K562 (cell line): ENCODE measurements around the gene EGLN1. TPM values are rescaled to one million over a fixed set of nuclear protein-coding genes. Genes with fewer than 3 reads are reported as not detected.

Experiments
- ARNT ChIP-seq, 2 experiments: fragments of 450-650 bp; IDR thresholded peaks; 2 replicates each; pipeline ENCODE4 v1.6.1; 2016; ENCODE audit warnings: mild to moderate bottlenecking in 1 of 2
- FOXA3 ChIP-seq, 2 experiments: fragments of 450-650 bp in 1 of 2; sonication (generic) in 1 of 2; formaldehyde crosslinking; IDR thresholded peaks in 1 of 2; conservative IDR thresholded peaks in 1 of 2; 2 replicates each; pipeline versions ENCODE4 v1.4.0 to v1.8.0; 2020 to 2022; ENCODE audit warnings: mild to moderate bottlenecking in 2 of 2, missing genetic modification reagents in 1 of 2
- GABPB1 ChIP-seq: sonication (generic); formaldehyde crosslinking; IDR thresholded peaks from 2 replicates; pipeline ENCODE4 v1.8.0; 2022; ENCODE audit warnings: mild to moderate bottlenecking, missing genetic modification reagents
- GATA2 ChIP-seq: sonication (generic); formaldehyde crosslinking; IDR thresholded peaks from 2 replicates; pipeline ENCODE4 v1.4.0; 2020; ENCODE audit warnings: mild to moderate bottlenecking, missing genetic modification reagents
- HDAC3 ChIP-seq: fragments of 450-650 bp; IDR thresholded peaks from 2 replicates; pipeline ENCODE4 v1.6.1; 2018; ENCODE audit warnings: borderline replicate concordance, mild to moderate bottlenecking, moderate library complexity; ENCODE audit not compliant: partially characterized antibody
- KLF10 ChIP-seq: fragments of 250-450 bp; sonication (Bioruptor Pico); IDR thresholded peaks from 2 replicates; pipeline ENCODE4 v1.6.1; 2021; ENCODE audit warnings: matching md5 sums
- PHF20 ChIP-seq: fragments of 450-650 bp; IDR thresholded peaks from 2 replicates; pipeline ENCODE4 v1.6.1; 2018; ENCODE audit not compliant: partially characterized antibody
- PRPF4 ChIP-seq: fragments of 200-400 bp; formaldehyde crosslinking; IDR thresholded peaks from one replicate; pipeline ENCODE4 v1.6.1; 2017; ENCODE audit warnings: low read length, low read depth, mild to moderate bottlenecking; ENCODE audit not compliant: insufficient read depth, poor library complexity, severe bottlenecking
- SLC30A9 ChIP-seq: fragments of 250-450 bp; sonication (Bioruptor Pico); IDR thresholded peaks from 2 replicates; pipeline ENCODE4 v1.8.0; 2022; ENCODE audit warnings: mild to moderate bottlenecking, moderate library complexity
- TOE1 ChIP-seq, 2 experiments: fragments of 450-650 bp in 1 of 2; sonication (generic) in 1 of 2; formaldehyde crosslinking in 1 of 2; IDR thresholded peaks; 2 replicates each; pipeline versions ENCODE4 v1.7.1 to v1.8.0; 2016 to 2022; ENCODE audit warnings: borderline replicate concordance in 2 of 2, mild to moderate bottlenecking in 2 of 2, antibody characterized with exemption in 1 of 2, inconsistent platforms in 1 of 2, low read depth in 1 of 2, missing genetic modification reagents in 1 of 2, moderate library complexity in 1 of 2
- XRCC3 ChIP-seq: fragments of 450-650 bp; IDR thresholded peaks from 2 replicates; pipeline ENCODE4 v1.6.1; 2017; ENCODE audit warnings: mild to moderate bottlenecking, moderate library complexity
- ZEB2 ChIP-seq: fragments of 450-650 bp; IDR thresholded peaks from 2 replicates; pipeline ENCODE4 v1.6.1; 2016
- ZZZ3 ChIP-seq: fragments of 450-650 bp; IDR thresholded peaks from 2 replicates; pipeline ENCODE4 v1.6.1; 2016; ENCODE audit warnings: antibody characterized with exemption, mild to moderate bottlenecking, moderate library complexity
- polyA plus RNA-seq, 8 experiments: library from polyadenylated mRNA; depleted of rRNA in 4 of 8; stranded (reverse) in 5 of 8; unstranded in 3 of 8; fragments of >200 nt; fragmentation: Nextera tagmentation in 2 of 8; fragmentation: Illumina TruSeq in 1 of 8; extraction: Ambion mirVana in 2 of 8; extraction: Trizol in 1 of 8; gene quantifications; 2 replicates each; pipeline versions ENCODE4 v1.2.1 to v1.2.3, GENCODE V29; 2011 to 2014; ENCODE audit warnings: inconsistent platforms in 1 of 8, missing spikeins in 1 of 8
- total RNA-seq, 7 experiments: library from RNA; depleted of rRNA in 6 of 7; stranded (reverse); fragments of >200 nt in 6 of 7; fragmentation: Illumina TruSeq in 2 of 7; extraction: Trizol in 2 of 7; gene quantifications; 2 replicates each; pipeline versions ENCODE4 v1.2.1 to v1.2.3, GENCODE V29; 2011 to 2021; ENCODE audit warnings: low replicate concordance in 1 of 7
- TF ChIP-seq, protein P1 (sequence below): fragments of 200-800 bp; sonication (Bioruptor generic); IDR thresholded peaks from 2 replicates; pipeline ENCODE4 v1.6.1; 2017; ENCODE audit warnings: missing genetic modification characterization, missing compliant biosample characterization
- TF ChIP-seq, protein P2 (sequence below), 2 experiments: fragments of 450-650 bp; formaldehyde crosslinking in 1 of 2; IDR thresholded peaks; 2 replicates each; pipeline versions ENCODE4 v1.4.0 to v1.6.1; 2014 to 2020; ENCODE audit warnings: mild to moderate bottlenecking in 2 of 2, borderline replicate concordance in 1 of 2, low read depth in 1 of 2
- TF ChIP-seq, protein P3 (sequence below): fragments of 250-450 bp; sonication (Bioruptor Pico); IDR thresholded peaks from 2 replicates; pipeline ENCODE4 v1.8.0; 2021; ENCODE audit warnings: mild to moderate bottlenecking, moderate library complexity

Gene EGLN1
- total and polyA plus RNA-seq, 9 of the 15 experiments (the other 6 are each of a cell fraction or from before 2014, with no cell fraction given): 5.2 to 54.3 (median 24.6) TPM

DNA sequence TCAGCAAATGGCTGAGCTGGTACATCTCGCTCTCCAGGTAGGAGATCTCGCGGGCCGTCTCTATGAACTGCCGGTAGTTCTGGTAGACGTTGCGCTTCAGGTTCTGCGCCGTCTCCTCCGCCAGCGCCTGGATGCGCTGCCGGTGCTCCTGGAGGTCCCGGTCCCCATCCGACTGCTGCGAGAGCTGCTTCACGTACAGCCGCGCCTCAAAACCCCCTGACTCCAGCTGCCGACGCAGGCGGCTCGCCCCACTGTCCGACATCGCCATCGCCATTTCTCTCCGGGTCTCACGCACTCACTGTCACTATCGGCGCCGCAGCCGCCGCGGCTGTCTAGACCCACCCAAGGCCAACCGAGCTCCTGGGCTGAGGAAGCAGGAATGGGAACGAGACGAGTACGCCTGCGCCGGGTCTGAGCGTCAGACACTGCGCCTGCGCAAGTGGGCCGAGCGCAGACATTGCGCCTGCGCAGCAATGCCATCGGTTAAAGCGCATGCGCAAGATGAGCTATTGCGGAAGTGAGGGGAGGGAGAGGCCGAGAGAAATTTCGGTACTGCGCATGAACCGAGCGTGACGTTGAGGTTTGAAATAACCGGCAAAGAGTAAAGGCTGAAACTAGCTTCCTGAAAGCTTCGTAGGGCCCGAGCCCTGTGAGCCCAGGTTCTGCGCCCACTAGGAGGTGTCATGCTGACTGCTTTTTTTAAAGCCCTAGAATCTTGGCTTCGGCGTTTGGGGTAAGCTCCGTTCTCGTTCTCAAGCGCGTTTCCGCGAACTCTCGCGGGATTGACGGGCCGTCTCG, 84.4 kb downstream of the EGLN1 start, which contains the start of gene EXOC8 (continued):
- TF ChIP-seq, protein P1, sequence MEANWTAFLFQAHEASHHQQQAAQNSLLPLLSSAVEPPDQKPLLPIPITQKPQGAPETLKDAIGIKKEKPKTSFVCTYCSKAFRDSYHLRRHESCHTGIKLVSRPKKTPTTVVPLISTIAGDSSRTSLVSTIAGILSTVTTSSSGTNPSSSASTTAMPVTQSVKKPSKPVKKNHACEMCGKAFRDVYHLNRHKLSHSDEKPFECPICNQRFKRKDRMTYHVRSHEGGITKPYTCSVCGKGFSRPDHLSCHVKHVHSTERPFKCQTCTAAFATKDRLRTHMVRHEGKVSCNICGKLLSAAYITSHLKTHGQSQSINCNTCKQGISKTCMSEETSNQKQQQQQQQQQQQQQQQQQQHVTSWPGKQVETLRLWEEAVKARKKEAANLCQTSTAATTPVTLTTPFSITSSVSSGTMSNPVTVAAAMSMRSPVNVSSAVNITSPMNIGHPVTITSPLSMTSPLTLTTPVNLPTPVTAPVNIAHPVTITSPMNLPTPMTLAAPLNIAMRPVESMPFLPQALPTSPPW (CRISPR knock-in tag): no peak; the same call in 1 of the 2 replicates
- TF ChIP-seq KLF10 (CRISPR knock-in tag) (no peak), TOE1 (IDR thresholded peaks at IDR 0.05; ENCODE audit: borderline replicate concordance) (no peak; the same call in 1 of the 2 replicates), TOE1 (CRISPR knock-in tag; IDR thresholded peaks at IDR 0.05; ENCODE audit: borderline replicate concordance, low read depth) (no peak), GATA2 (no peak), GABPB1 (CRISPR knock-in tag) (peak; percentile 71; the same call in 1 of the 2 replicates), ZEB2 (no peak), XRCC3 (no peak), PHF20 (peak; percentile 54), HDAC3 (no peak), PRPF4 (no peak), ARNT (IDR thresholded peaks at IDR 0.05) (no peak), FOXA3 (CRISPR knock-in tag; conservative IDR thresholded peaks at IDR 0.05 in 1 of 2, IDR thresholded peaks at IDR 0.05 in 1 of 2) (0 out of 4 replicates have a peak, but pooled peaks of 1 of the 2 experiments have one; percentile 46), ZZZ3 (no peak), SLC30A9 (CRISPR knock-in tag) (no peak)
- TF ChIP-seq, protein P2, sequence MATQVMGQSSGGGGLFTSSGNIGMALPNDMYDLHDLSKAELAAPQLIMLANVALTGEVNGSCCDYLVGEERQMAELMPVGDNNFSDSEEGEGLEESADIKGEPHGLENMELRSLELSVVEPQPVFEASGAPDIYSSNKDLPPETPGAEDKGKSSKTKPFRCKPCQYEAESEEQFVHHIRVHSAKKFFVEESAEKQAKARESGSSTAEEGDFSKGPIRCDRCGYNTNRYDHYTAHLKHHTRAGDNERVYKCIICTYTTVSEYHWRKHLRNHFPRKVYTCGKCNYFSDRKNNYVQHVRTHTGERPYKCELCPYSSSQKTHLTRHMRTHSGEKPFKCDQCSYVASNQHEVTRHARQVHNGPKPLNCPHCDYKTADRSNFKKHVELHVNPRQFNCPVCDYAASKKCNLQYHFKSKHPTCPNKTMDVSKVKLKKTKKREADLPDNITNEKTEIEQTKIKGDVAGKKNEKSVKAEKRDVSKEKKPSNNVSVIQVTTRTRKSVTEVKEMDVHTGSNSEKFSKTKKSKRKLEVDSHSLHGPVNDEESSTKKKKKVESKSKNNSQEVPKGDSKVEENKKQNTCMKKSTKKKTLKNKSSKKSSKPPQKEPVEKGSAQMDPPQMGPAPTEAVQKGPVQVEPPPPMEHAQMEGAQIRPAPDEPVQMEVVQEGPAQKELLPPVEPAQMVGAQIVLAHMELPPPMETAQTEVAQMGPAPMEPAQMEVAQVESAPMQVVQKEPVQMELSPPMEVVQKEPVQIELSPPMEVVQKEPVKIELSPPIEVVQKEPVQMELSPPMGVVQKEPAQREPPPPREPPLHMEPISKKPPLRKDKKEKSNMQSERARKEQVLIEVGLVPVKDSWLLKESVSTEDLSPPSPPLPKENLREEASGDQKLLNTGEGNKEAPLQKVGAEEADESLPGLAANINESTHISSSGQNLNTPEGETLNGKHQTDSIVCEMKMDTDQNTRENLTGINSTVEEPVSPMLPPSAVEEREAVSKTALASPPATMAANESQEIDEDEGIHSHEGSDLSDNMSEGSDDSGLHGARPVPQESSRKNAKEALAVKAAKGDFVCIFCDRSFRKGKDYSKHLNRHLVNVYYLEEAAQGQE (IDR thresholded peaks at IDR 0.05; ENCODE audit: borderline replicate concordance): no peak
- TF ChIP-seq, protein P2 (CRISPR knock-in tag; IDR thresholded peaks at IDR 0.05; ENCODE audit: low read depth): peak; percentile 54
- TF ChIP-seq, protein P3, sequence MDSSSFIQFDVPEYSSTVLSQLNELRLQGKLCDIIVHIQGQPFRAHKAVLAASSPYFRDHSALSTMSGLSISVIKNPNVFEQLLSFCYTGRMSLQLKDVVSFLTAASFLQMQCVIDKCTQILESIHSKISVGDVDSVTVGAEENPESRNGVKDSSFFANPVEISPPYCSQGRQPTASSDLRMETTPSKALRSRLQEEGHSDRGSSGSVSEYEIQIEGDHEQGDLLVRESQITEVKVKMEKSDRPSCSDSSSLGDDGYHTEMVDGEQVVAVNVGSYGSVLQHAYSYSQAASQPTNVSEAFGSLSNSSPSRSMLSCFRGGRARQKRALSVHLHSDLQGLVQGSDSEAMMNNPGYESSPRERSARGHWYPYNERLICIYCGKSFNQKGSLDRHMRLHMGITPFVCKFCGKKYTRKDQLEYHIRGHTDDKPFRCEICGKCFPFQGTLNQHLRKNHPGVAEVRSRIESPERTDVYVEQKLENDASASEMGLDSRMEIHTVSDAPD (CRISPR knock-in tag): no peak
